NCI-H1092 treated with DMSO at 0.1 percent for 48 hours (cell line): Measurements from ENCODE around the gene TMEM221.

Experiments
- DNase-seq: peaks from one replicate; lab custom pipeline; 2025; lab: John Stamatoyannopoulos, UW

TMEM221 gene

GRCh38 chr19:17473041-17473440, 24.6 kb upstream of the TMEM221 start:
- no peak for DNase-seq

GRCh38 chr19:17471410-17472125, 23.1 kb upstream of the TMEM221 start:
- no peak for DNase-seq

GRCh38 chr19:17470068-17470841, 21.8 kb upstream of the TMEM221 start, which contains the start of gene SLC27A1:
Gene SLC27A1 (plus strand): TSS chr19:17470524. CDS start chr19:17470541, 17 bp downstream.
- DNase-seq: peak; percentile 95

- DNase-seq: peak; percentile 67
Measured at GRCh38 chr19:17469481-17470067, 21.1 kb upstream of the TMEM221 start.

GRCh38 chr19:17469092-17469480, 20.6 kb upstream of the TMEM221 start:
- DNase-seq: no peak

GRCh38 chr19:17468302-17469091, 20.0 kb upstream of the TMEM221 start:
- DNase-seq: no peak

- no peak for DNase-seq
Measured at GRCh38 chr19:17467471-17468301, 19.2 kb upstream of the TMEM221 start.

GRCh38 chr19:17466487-17466850, 18.0 kb upstream of the TMEM221 start:
- no peak for DNase-seq

- DNase-seq: no peak
Measured at GRCh38 chr19:17460372-17461230, 12.1 kb upstream of the TMEM221 start, which contains the start of gene NXNL1. Gene NXNL1 (minus strand): TSS chr19:17460926. CDS start chr19:17460869, 57 bp downstream.

- DNase-seq: no peak
Measured at GRCh38 chr19:17458970-17459369, 10.5 kb upstream of the TMEM221 start.

GRCh38 chr19:17457616-17458015, 9.1 kb upstream of the TMEM221 start:
- DNase-seq: no peak

GRCh38 chr19:17456127-17456526, 7.7 kb upstream of the TMEM221 start:
- no peak for DNase-seq

GRCh38 chr19:17455308-17456123, 7.0 kb upstream of the TMEM221 start:
- no peak for DNase-seq

GRCh38 chr19:17454576-17455071, 6.2 kb upstream of the TMEM221 start:
- no peak for DNase-seq

GRCh38 chr19:17451820-17452219, 3.4 kb upstream of the TMEM221 start:
- no peak for DNase-seq

GRCh38 chr19:17450264-17451075, 2.0 kb upstream of the TMEM221 start:
- DNase-seq: no peak

GRCh38 chr19:17447704-17448130, 751 bp downstream of the TMEM221 start:
- no peak for DNase-seq

GRCh38 chr19:17445526-17446165, 2.8 kb downstream of the TMEM221 start:
- no peak for DNase-seq
